ENCODE measurements around the gene CCDC179.

The CCDC179 gene

GRCh38 chr11:22830082-22830414 lies 30.2 kb downstream of the CCDC179 start:
- peaks cover 10% of the 10 kb centered on the region; the same call in 1 of the 2 replicates for H3K36me3 ChIP-seq (ENCODE audit: insufficient read depth, low read length)
- no peaks in the 10 kb centered on the region for H3F3A ChIP-seq (ENCODE audit: insufficient read depth, low read length)
- no peak for TF ChIP-seq EZH2 (IDR thresholded peaks at IDR 0.05; ENCODE audit: borderline replicate concordance, low read length)
- no peak for TF ChIP-seq CTCF (IDR thresholded peaks at IDR 0.05; ENCODE audit: low read length)
- peaks cover 15% of the 10 kb centered on the region for H3K4me1 ChIP-seq (ENCODE audit: insufficient read depth, low read length, severe bottlenecking)
- H3K9ac ChIP-seq (ENCODE audit: low read length) = no peak overlapping the region
- 0 out of 2 replicates have a peak, but pooled peaks cover 3% of the 10 kb centered on the region for H3K79me2 ChIP-seq (ENCODE audit: insufficient read depth, low read length)
- no peak overlapping the region for H3K27ac ChIP-seq (ENCODE audit: low read depth, low read length, poor library complexity, severe bottlenecking)
- peak overlapping the region; percentile 66 for H3K4me2 ChIP-seq (ENCODE audit: low read length)
- no peak overlapping the region for H2AFZ ChIP-seq (ENCODE audit: low read length)
- H3K9me2 ChIP-seq (ENCODE audit: low read depth, low read length) = no peaks in the 10 kb centered on the region
- no peaks in the 10 kb centered on the region for H3K27me3 ChIP-seq (ENCODE audit: insufficient read depth, low read length)
- H4K20me1 ChIP-seq (ENCODE audit: insufficient read depth, low read length) = no peaks in the 10 kb centered on the region
- no peaks in the 10 kb centered on the region for H3K9me3 ChIP-seq (ENCODE audit: low read length)
- H3K4me3 ChIP-seq (ENCODE audit: low read depth, low read length, poor library complexity, severe bottlenecking) = peak overlapping the region; percentile 70

- H3K9ac ChIP-seq (ENCODE audit: low read length) = peak within 1 kb of the TSS; percentile 67
- H4K20me1 ChIP-seq (ENCODE audit: insufficient read depth, low read length) = no peaks in the 10 kb centered on the region
- H3K4me2 ChIP-seq (ENCODE audit: low read length) = peak within 1 kb of the TSS; percentile 66
- peaks cover 15% of the 10 kb centered on the region for H3K4me1 ChIP-seq (ENCODE audit: insufficient read depth, low read length, severe bottlenecking)
- H3K27me3 ChIP-seq (ENCODE audit: insufficient read depth, low read length) = no peaks in the 10 kb centered on the region
- no peaks in the 10 kb centered on the region for H3F3A ChIP-seq (ENCODE audit: insufficient read depth, low read length)
- H3K9me2 ChIP-seq (ENCODE audit: low read depth, low read length) = no peaks in the 10 kb centered on the region
- H3K4me3 ChIP-seq (ENCODE audit: low read depth, low read length, poor library complexity, severe bottlenecking) = peak within 1 kb of the TSS; percentile 70
- H2AFZ ChIP-seq (ENCODE audit: low read length) = peak within 1 kb of the TSS; percentile 28; the same call in 1 of the 2 replicates
- H3K27ac ChIP-seq (ENCODE audit: low read depth, low read length, poor library complexity, severe bottlenecking) = no peak within 1 kb of the TSS
- no peaks in the 10 kb centered on the region for H3K9me3 ChIP-seq (ENCODE audit: low read length)
- TF ChIP-seq CTCF (IDR thresholded peaks at IDR 0.05; ENCODE audit: low read length) (peak; percentile 71), EZH2 (IDR thresholded peaks at IDR 0.05; ENCODE audit: borderline replicate concordance, low read length) (no peak)
- H3K79me2 ChIP-seq (ENCODE audit: insufficient read depth, low read length) = 0 out of 2 replicates have a peak, but pooled peaks cover 3% of the 10 kb centered on the region
- H3K36me3 ChIP-seq (ENCODE audit: insufficient read depth, low read length) = peaks cover 16% of the 10 kb centered on the region
Measured at GRCh38 chr11:22829231-22830081, 30.8 kb downstream of the CCDC179 start, which contains the start of gene SVIP. Gene SVIP, minus strand, starts transcription at chr11:22829801. Its CDS starts 53 bp downstream, at chr11:22829748.

GRCh38 chr11:22828373-22828772 lies 31.9 kb downstream of the CCDC179 start:
- no peak overlapping the region for H2AFZ ChIP-seq (ENCODE audit: low read length)
- peak overlapping the region; percentile 67; the same call in 1 of the 2 replicates for H3K9ac ChIP-seq (ENCODE audit: low read length)
- H3K27ac ChIP-seq (ENCODE audit: low read depth, low read length, poor library complexity, severe bottlenecking) = no peak overlapping the region
- peak overlapping the region; percentile 70 for H3K4me3 ChIP-seq (ENCODE audit: low read depth, low read length, poor library complexity, severe bottlenecking)
- H3K4me2 ChIP-seq (ENCODE audit: low read length) = peak overlapping the region; percentile 62
- no peaks in the 10 kb centered on the region for H4K20me1 ChIP-seq (ENCODE audit: insufficient read depth, low read length)
- no peaks in the 10 kb centered on the region for H3K27me3 ChIP-seq (ENCODE audit: insufficient read depth, low read length)
- H3F3A ChIP-seq (ENCODE audit: insufficient read depth, low read length) = no peaks in the 10 kb centered on the region
- peaks cover 15% of the 10 kb centered on the region for H3K4me1 ChIP-seq (ENCODE audit: insufficient read depth, low read length, severe bottlenecking)
- no peaks in the 10 kb centered on the region for H3K9me2 ChIP-seq (ENCODE audit: low read depth, low read length)
- H3K9me3 ChIP-seq (ENCODE audit: low read length) = no peaks in the 10 kb centered on the region
- peaks cover 16% of the 10 kb centered on the region for H3K36me3 ChIP-seq (ENCODE audit: insufficient read depth, low read length)
- H3K79me2 ChIP-seq (ENCODE audit: insufficient read depth, low read length) = 0 out of 2 replicates have a peak, but pooled peaks cover 3% of the 10 kb centered on the region
- TF ChIP-seq CTCF (IDR thresholded peaks at IDR 0.05; ENCODE audit: low read length) (no peak), EZH2 (IDR thresholded peaks at IDR 0.05; ENCODE audit: borderline replicate concordance, low read length) (no peak)

Measured in OCI-LY1 (cell line).